HEK293 (cell line): ENCODE data around the gene SPRTN.

Experiments used
- CTCF ChIA-PET: fragments of 350-600 bp; formaldehyde crosslinking; extraction: SDS; loops from one replicate; lab custom pipeline; 2021; ENCODE audit warnings: antibody characterized with exemption; lab: Yijun Ruan, JAX
- POLR2A ChIA-PET: fragments of 300-600 bp; formaldehyde crosslinking; extraction: SDS; loops from one replicate; lab custom pipeline; 2020; ENCODE audit warnings: antibody characterized with exemption, inconsistent platforms; lab: Yijun Ruan, JAX
- H3K27ac ChIP-seq: fragments of 200-500 bp; sonication (Bioruptor generic); 2 replicates; pipeline ENCODE4 v1.5.1; 2014; ENCODE audit warnings: low read depth, low read length, control low read depth, inconsistent platforms; ENCODE audit errors: extremely low read depth
- H3K36me3 ChIP-seq, 2 experiments: fragments of 200-500 bp in 1 of 2; sonication (Bioruptor generic) in 1 of 2; 1 replicate in 1 of 2; 2 replicates in 1 of 2; pipeline ENCODE4 v1.5.1; 2014 to 2017; ENCODE audit warnings: inconsistent platforms in 2 of 2, low read length in 2 of 2; ENCODE audit not compliant: control insufficient read depth in 2 of 2, insufficient read depth in 1 of 2
- H3K4me1 ChIP-seq: fragments of 200-500 bp; sonication (Bioruptor generic); 2 replicates; pipeline ENCODE4 v1.5.1; 2014; ENCODE audit warnings: mild to moderate bottlenecking, low read length, inconsistent platforms; ENCODE audit not compliant: control insufficient read depth, insufficient read depth
- H3K4me3 ChIP-seq: 2 replicates; pipeline ENCODE4 v1.5.1; 2011; ENCODE audit warnings: low read depth, mild to moderate bottlenecking, control low read depth, low read length, moderate library complexity
- H3K9me3 ChIP-seq: fragments of 200-500 bp; sonication (Bioruptor generic); 2 replicates; pipeline ENCODE4 v1.5.1; 2014; ENCODE audit warnings: low read depth, low read length, inconsistent platforms; ENCODE audit not compliant: control insufficient read depth, insufficient read depth
- BCL11A ChIP-seq: fragments of 450-650 bp; formaldehyde crosslinking; IDR thresholded peaks from 2 replicates; pipeline ENCODE4 v1.5.1; 2016; ENCODE audit warnings: low read depth, missing biosample characterization, missing genetic modification characterization
- EGR2 ChIP-seq: fragments of 450-650 bp; formaldehyde crosslinking; IDR thresholded peaks from 2 replicates; pipeline ENCODE4 v1.5.1; 2016; ENCODE audit warnings: low read depth, missing biosample characterization, missing genetic modification characterization
- HIC1 ChIP-seq: fragments of 450-650 bp; formaldehyde crosslinking; IDR thresholded peaks from 2 replicates; pipeline ENCODE4 v1.5.1; 2016; ENCODE audit warnings: missing biosample characterization, missing genetic modification characterization
- INSM2 ChIP-seq: fragments of 450-650 bp; formaldehyde crosslinking; IDR thresholded peaks from 2 replicates; pipeline ENCODE4 v1.5.1; 2016; ENCODE audit warnings: missing biosample characterization, missing genetic modification characterization
- KLF9 ChIP-seq: fragments of 450-650 bp; formaldehyde crosslinking; IDR thresholded peaks from 2 replicates; pipeline ENCODE4 v1.5.1; 2016; ENCODE audit warnings: missing biosample characterization, missing genetic modification characterization, low read depth
- OVOL3 ChIP-seq: fragments of 450-650 bp; formaldehyde crosslinking; IDR thresholded peaks from 2 replicates; pipeline ENCODE4 v1.5.1; 2016; ENCODE audit warnings: missing biosample characterization, missing genetic modification characterization
- SCRT1 ChIP-seq: fragments of 450-650 bp; formaldehyde crosslinking; IDR thresholded peaks from 2 replicates; pipeline ENCODE4 v1.5.1; 2016; ENCODE audit warnings: missing biosample characterization, missing genetic modification characterization, borderline replicate concordance
- WT1 ChIP-seq: fragments of 450-650 bp; formaldehyde crosslinking; IDR thresholded peaks from 2 replicates; pipeline ENCODE4 v1.5.1; 2016; ENCODE audit warnings: missing biosample characterization, missing genetic modification characterization
- ZBTB11 ChIP-seq: fragments of 450-650 bp; formaldehyde crosslinking; conservative IDR thresholded peaks from 2 replicates; pipeline ENCODE4 v1.5.1; 2016; ENCODE audit warnings: low read depth, missing biosample characterization, missing genetic modification characterization
- ZFHX2 ChIP-seq: fragments of 450-650 bp; formaldehyde crosslinking; conservative IDR thresholded peaks from 2 replicates; pipeline ENCODE4 v1.5.1; 2016; ENCODE audit warnings: missing biosample characterization, missing genetic modification characterization
- ZNF16 ChIP-seq: fragments of 450-650 bp; formaldehyde crosslinking; IDR thresholded peaks from 2 replicates; pipeline ENCODE4 v1.5.1; 2016; ENCODE audit warnings: low read depth, missing biosample characterization, missing genetic modification characterization
- ZNF23 ChIP-seq: fragments of 450-650 bp; formaldehyde crosslinking; IDR thresholded peaks from 2 replicates; pipeline ENCODE4 v1.5.1; 2016; ENCODE audit warnings: missing biosample characterization, missing genetic modification characterization, borderline replicate concordance
- ZNF239 ChIP-seq: fragments of 450-650 bp; formaldehyde crosslinking; IDR thresholded peaks from 2 replicates; pipeline ENCODE4 v1.5.1; 2016; ENCODE audit warnings: missing biosample characterization, missing genetic modification characterization
- ZNF391 ChIP-seq: fragments of 450-650 bp; formaldehyde crosslinking; IDR thresholded peaks from 2 replicates; pipeline ENCODE4 v1.5.1; 2016; ENCODE audit warnings: low read depth, missing biosample characterization, missing genetic modification characterization, borderline replicate concordance
- ZNF510 ChIP-seq: fragments of 450-650 bp; formaldehyde crosslinking; IDR thresholded peaks from 2 replicates; pipeline ENCODE4 v1.5.1; 2018; ENCODE audit warnings: mild to moderate bottlenecking, missing genetic modification characterization, missing biosample characterization; ENCODE audit not compliant: insufficient replicate concordance
- ZNF544 ChIP-seq: fragments of 450-650 bp; formaldehyde crosslinking; IDR thresholded peaks from 2 replicates; pipeline ENCODE4 v1.5.0; 2017; ENCODE audit warnings: missing biosample characterization, missing genetic modification characterization
- ZNF571 ChIP-seq: fragments of 450-650 bp; formaldehyde crosslinking; IDR thresholded peaks from 2 replicates; pipeline ENCODE4 v1.5.0; 2017; ENCODE audit warnings: missing biosample characterization, missing genetic modification characterization
- ZNF660 ChIP-seq: fragments of 450-650 bp; IDR thresholded peaks from 2 replicates; pipeline ENCODE4 v1.5.1; 2018; ENCODE audit warnings: missing biosample characterization, mild to moderate bottlenecking, missing genetic modification characterization
- ZNF777 ChIP-seq: fragments of 450-650 bp; formaldehyde crosslinking; IDR thresholded peaks from 2 replicates; pipeline ENCODE4 v1.5.1; 2017; ENCODE audit warnings: missing biosample characterization, missing genetic modification characterization, borderline replicate concordance
- ZNF843 ChIP-seq: fragments of 450-650 bp; formaldehyde crosslinking; IDR thresholded peaks from 2 replicates; pipeline ENCODE4 v1.5.1; 2016; ENCODE audit warnings: missing biosample characterization, missing genetic modification characterization
- ZSCAN23 ChIP-seq: fragments of 450-650 bp; formaldehyde crosslinking; IDR thresholded peaks from 2 replicates; pipeline ENCODE4 v1.5.1; 2016; ENCODE audit warnings: missing biosample characterization, missing genetic modification characterization
- ZSCAN30 ChIP-seq: fragments of 450-650 bp; IDR thresholded peaks from 2 replicates; pipeline ENCODE4 v1.5.1; 2018; ENCODE audit warnings: missing biosample characterization, mild to moderate bottlenecking, missing genetic modification characterization, moderate library complexity
- ZSCAN5A ChIP-seq: fragments of 450-650 bp; formaldehyde crosslinking; IDR thresholded peaks from 2 replicates; pipeline ENCODE4 v1.5.1; 2016; ENCODE audit warnings: missing biosample characterization, missing genetic modification characterization
- ZXDB ChIP-seq: fragments of 450-650 bp; formaldehyde crosslinking; IDR thresholded peaks from 2 replicates; pipeline ENCODE4 v1.5.1; 2016; ENCODE audit warnings: missing biosample characterization, missing genetic modification characterization
- TF ChIP-seq, protein P1 (sequence below): fragments of 450-650 bp; formaldehyde crosslinking; IDR thresholded peaks from 2 replicates; pipeline ENCODE4 v1.5.1; 2016; ENCODE audit warnings: missing biosample characterization, missing genetic modification characterization

The SPRTN gene

GRCh38 chr1:231363624-231364023, 25.5 kb downstream of the SPRTN start:
- Histone ChIP-seq H3K4me3 (no peak overlapping the region), H3K4me1 (peaks cover 10% of the 10 kb centered on the region; the same call in 1 of the 2 replicates), H3K9me3 (no peaks in the 10 kb centered on the region), H3K36me3 (peaks cover 4 to 27% of the 10 kb centered on the region in 2 experiments), H3K27ac (no peak overlapping the region)
- ChIA-PET POLR2A (interaction anchor here (0.7 to 1.2 kb wide), 3 partner anchors 11 to 57 kb away, joined by 3 read pairs; no protein-coding TSS in a partner anchor), CTCF (interaction anchor here (0.6 to 7.1 kb wide), 4 partner anchors 47 to 240 kb away, joined by 3 to 87 read pairs (median 5); no protein-coding TSS in a partner anchor)
- TF ChIP-seq ZSCAN5A (no peak), ZXDB (peak; percentile 45), ZSCAN30 (tag by site-specific recombination) (no peak), BCL11A (0 out of 2 replicates have a peak, but pooled peaks have one; percentile 59), EGR2 (tag by site-specific recombination) (no peak), ZNF16 (tag by site-specific recombination) (no peak), INSM2 (tag by site-specific recombination) (no peak), HIC1 (tag by site-specific recombination) (no peak), ZNF660 (tag by site-specific recombination) (no peak), ZSCAN23 (tag by site-specific recombination) (no peak), ZFHX2 (tag by site-specific recombination) (no peak), ZBTB11 (tag by site-specific recombination) (no peak), ZNF391 (tag by site-specific recombination) (no peak), OVOL3 (tag by site-specific recombination) (peak; percentile 72; the same call in 1 of the 2 replicates), ZNF571 (no peak), ZNF510 (tag by site-specific recombination) (no peak), SCRT1 (tag by site-specific recombination) (peak; percentile 50; the same call in 1 of the 2 replicates), ZNF23 (tag by site-specific recombination) (no peak), KLF9 (no peak), ZNF239 (tag by site-specific recombination) (no peak), ZNF544 (tag by site-specific recombination) (no peak), WT1 (tag by site-specific recombination) (no peak), ZNF777 (no peak), ZNF843 (peak; percentile 85)
- TF ChIP-seq, protein P1, sequence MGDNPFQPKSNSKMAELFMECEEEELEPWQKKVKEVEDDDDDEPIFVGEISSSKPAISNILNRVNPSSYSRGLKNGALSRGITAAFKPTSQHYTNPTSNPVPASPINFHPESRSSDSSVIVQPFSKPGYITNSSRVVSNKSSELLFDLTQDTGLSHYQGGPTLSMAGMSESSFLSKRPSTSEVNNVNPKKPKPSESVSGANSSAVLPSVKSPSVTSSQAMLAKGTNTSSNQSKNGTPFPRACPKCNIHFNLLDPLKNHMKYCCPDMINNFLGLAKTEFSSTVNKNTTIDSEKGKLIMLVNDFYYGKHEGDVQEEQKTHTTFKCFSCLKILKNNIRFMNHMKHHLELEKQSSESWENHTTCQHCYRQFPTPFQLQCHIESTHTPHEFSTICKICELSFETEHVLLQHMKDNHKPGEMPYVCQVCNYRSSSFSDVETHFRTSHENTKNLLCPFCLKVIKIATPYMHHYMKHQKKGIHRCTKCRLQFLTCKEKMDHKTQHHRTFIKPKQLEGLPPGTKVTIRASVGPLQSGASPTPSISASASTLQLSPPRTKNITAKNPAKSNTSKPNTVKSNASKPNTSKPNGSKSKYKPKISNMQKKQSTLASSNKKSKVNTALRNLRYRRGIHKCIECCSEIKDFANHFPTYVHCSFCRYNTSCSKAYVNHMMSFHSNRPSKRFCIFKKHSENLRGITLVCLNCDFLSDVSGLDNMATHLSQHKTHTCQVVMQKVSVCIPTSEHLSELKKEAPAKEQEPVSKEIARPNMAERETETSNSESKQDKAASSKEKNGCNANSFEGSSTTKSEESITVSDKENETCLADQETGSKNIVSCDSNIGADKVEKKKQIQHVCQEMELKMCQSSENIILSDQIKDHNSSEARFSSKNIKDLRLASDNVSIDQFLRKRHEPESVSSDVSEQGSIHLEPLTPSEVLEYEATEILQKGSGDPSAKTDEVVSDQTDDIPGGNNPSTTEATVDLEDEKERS (tag by site-specific recombination): no peak
